K562 (cell line): ENCODE measurements around the gene ADAMTSL3. TPM values are rescaled to one million over a fixed set of nuclear protein-coding genes. Genes with fewer than 3 reads are reported as not detected.

Experiments
- ATAC-seq: fragments of 200-7000 bp; cut with Tn5 transposase; 3 replicates; pipeline ENCODE4 v1.9.1; 2020; ENCODE audit warnings: moderate library complexity
- BruUV-seq: library from RNA; stranded (reverse); fragments of 400-500 nt; replicated peaks from 2 replicates; lab custom pipeline; 2021; lab: Mats Ljungman, UMichigan
- CTCF ChIA-PET: fragments of 300-600 bp; formaldehyde crosslinking; extraction: SDS; loops from one replicate; lab custom pipeline; 2021; ENCODE audit warnings: low intra/inter-chr PET ratio; lab: Yijun Ruan, JAX
- POLR2A ChIA-PET: fragments of 300-600, 350-650 bp; sonication (Branson Sonifier 250); formaldehyde crosslinking; extraction: SDS; loops from one replicate; lab custom pipeline; 2021; ENCODE audit warnings: antibody characterized with exemption, inconsistent platforms; lab: Yijun Ruan, JAX
- DNase-seq, 4 experiments: peaks; one replicate each; pipeline versions ENCODE4 v3.0.0 to v3.0.0-alpha.2; 2011 to 2018; ENCODE audit warnings: low spot score in 3 of 4, mixed read lengths in 3 of 4; ENCODE audit errors: extremely low read depth in 1 of 4
- FAIRE-seq: peaks from 2 replicates; lab custom pipeline; 2011; peaks lifted over from hg19 to GRCh38; lab: Jason Lieb, UNC
- H2AFZ ChIP-seq: 2 replicates; pipeline ENCODE4 v1.6.0; 2011; ENCODE audit warnings: low read depth, low read length, control low read depth, inconsistent platforms
- H3K27ac ChIP-seq: fragments of 200-600 bp; 3 replicates; pipeline ENCODE4 v1.8.0; 2011; ENCODE audit warnings: low read depth, mild to moderate bottlenecking, control low read depth, inconsistent platforms, low read length, moderate library complexity, mixed read lengths; ENCODE audit errors: extremely low read depth
- H3K27me3 ChIP-seq, 2 experiments: fragments of 300-600 bp in 1 of 2; 2 replicates in 1 of 2; 3 replicates in 1 of 2; pipeline versions ENCODE4 v1.6.0 to v1.8.0; 2011; ENCODE audit warnings: inconsistent platforms in 2 of 2, low read length in 2 of 2, mild to moderate bottlenecking in 1 of 2, mixed read lengths in 1 of 2, moderate library complexity in 1 of 2; ENCODE audit not compliant: control insufficient read depth in 2 of 2, insufficient read depth in 2 of 2
- H3K36me3 ChIP-seq: fragments of 300-600 bp; 3 replicates; pipeline ENCODE4 v1.8.0; 2011; ENCODE audit warnings: mild to moderate bottlenecking, low read length, inconsistent platforms; ENCODE audit not compliant: control insufficient read depth, insufficient read depth
- H3K4me1 ChIP-seq, 2 experiments: fragments of 200-600 bp in 1 of 2; replicated peaks in 1 of 2; 2 replicates in 1 of 2; 3 replicates in 1 of 2; pipeline versions ENCODE4 v1.5.1 to v1.8.0; 2011; ENCODE audit warnings: inconsistent platforms in 2 of 2, low read length in 2 of 2, mild to moderate bottlenecking in 1 of 2, mixed read lengths in 1 of 2, moderate library complexity in 1 of 2; ENCODE audit not compliant: control insufficient read depth in 2 of 2, insufficient read depth in 2 of 2
- H3K4me2 ChIP-seq: 2 replicates; pipeline ENCODE4 v1.6.1; 2011; ENCODE audit warnings: low read length, control low read depth, inconsistent platforms, mixed read lengths; ENCODE audit not compliant: insufficient read depth
- H3K4me3 ChIP-seq: fragments of 200-600 bp; sonication (generic), shearing (Covaris generic); 2 replicates; pipeline ENCODE4 v1.5.1; 2016; ENCODE audit warnings: control low read depth, inconsistent platforms
- H3K79me2 ChIP-seq: fragments of 200-600 bp; 3 replicates; pipeline ENCODE4 v1.8.0; 2011; ENCODE audit warnings: low read length, inconsistent platforms; ENCODE audit not compliant: control insufficient read depth, insufficient read depth
- H3K9ac ChIP-seq, 2 experiments: 2 replicates each; pipeline versions ENCODE4 v1.6.0 to v1.6.1; 2011; ENCODE audit warnings: low read depth in 2 of 2, low read length in 2 of 2, control low read depth in 1 of 2, inconsistent platforms in 1 of 2, mild to moderate bottlenecking in 1 of 2, mixed read lengths in 1 of 2; ENCODE audit not compliant: insufficient read depth in 1 of 2
- H3K9me1 ChIP-seq: one replicate; pipeline ENCODE4 v1.6.0; 2011; ENCODE audit warnings: inconsistent platforms, mild to moderate bottlenecking, low read length, moderate library complexity; ENCODE audit not compliant: control insufficient read depth, insufficient read depth
- H3K9me3 ChIP-seq: replicated peaks from 2 replicates; pipeline ENCODE4 v1.5.1; 2011; ENCODE audit warnings: low read depth, low read length, inconsistent platforms; ENCODE audit not compliant: control insufficient read depth, insufficient read depth
- H4K20me1 ChIP-seq: replicated peaks from 2 replicates; pipeline ENCODE4 v1.6.1; 2011; ENCODE audit warnings: low read length, inconsistent platforms, mixed read lengths; ENCODE audit not compliant: control insufficient read depth, insufficient read depth
- DNMT1 ChIP-seq: fragments of 450-650 bp; IDR thresholded peaks from 2 replicates; pipeline ENCODE4 v1.6.1; 2016; ENCODE audit warnings: antibody characterized with exemption, mild to moderate bottlenecking
- MED1 ChIP-seq: sonication (generic); formaldehyde crosslinking; IDR thresholded peaks from 2 replicates; pipeline ENCODE4 v1.8.1; 2023; ENCODE audit warnings: missing genetic modification reagents, borderline replicate concordance
- MGA ChIP-seq: fragments of 450-650 bp; IDR thresholded peaks from 2 replicates; pipeline ENCODE4 v1.6.1; 2016; ENCODE audit warnings: mild to moderate bottlenecking, moderate library complexity
- PPARD ChIP-seq: fragments of 250-450 bp; sonication (Bioruptor Pico); IDR thresholded peaks from 2 replicates; pipeline ENCODE4 v1.8.0; 2022; ENCODE audit warnings: inconsistent platforms, mild to moderate bottlenecking, moderate library complexity
- SMC3 ChIP-seq: conservative IDR thresholded peaks from 2 replicates; pipeline ENCODE4 v1.6.1; 2011; ENCODE audit warnings: low read depth, low read length, improper control_type of control experiment; ENCODE audit not compliant: insufficient read depth
- THAP7 ChIP-seq: fragments of 250-450 bp; sonication (Bioruptor Pico); IDR thresholded peaks from 2 replicates; pipeline ENCODE4 v1.5.0; 2021
- THRA ChIP-seq: fragments of 450-650 bp; IDR thresholded peaks from 2 replicates; pipeline ENCODE4 v1.6.1; 2017; ENCODE audit warnings: mild to moderate bottlenecking, moderate library complexity
- ZNF143 ChIP-seq: sonication (generic); formaldehyde crosslinking; IDR thresholded peaks from 2 replicates; pipeline ENCODE4 v1.9.0; 2022; ENCODE audit warnings: mild to moderate bottlenecking, missing genetic modification reagents
- ZNF41 ChIP-seq: fragments of 250-450 bp; sonication (Bioruptor Pico); conservative IDR thresholded peaks from 2 replicates; pipeline ENCODE4 v1.4.0; 2020; ENCODE audit warnings: mild to moderate bottlenecking
- ZNF830 ChIP-seq: fragments of 250-450 bp; sonication (Bioruptor Pico); IDR thresholded peaks from 2 replicates; pipeline ENCODE4 v1.5.0; 2021; ENCODE audit warnings: mild to moderate bottlenecking
- WGBS: fragments of 100-300 bp; shearing (Covaris generic); methylation state at CpG from one replicate; pipeline ENCODE4 v1.1.6; 2016; ENCODE audit warnings: low coverage, mixed read lengths; ENCODE audit not compliant: insufficient coverage; ENCODE audit errors: missing lambda C conversion rate; 5-methylcytosine and 5-hydroxymethylcytosine counted together
- in situ Hi-C: fragments of 300-500 bp; cut with MboI; formaldehyde crosslinking; loops from 4 replicates; pipeline ENCODE4 v1.15.0; 2018; ENCODE audit warnings: inconsistent platforms, mixed read lengths
- intact Hi-C: fragments of 100-400 bp; cut with micrococcal nuclease; formaldehyde crosslinking; loops from 2 replicates; pipeline ENCODE4 v1.14.2; 2022
- polyA plus RNA-seq, 8 experiments: library from polyadenylated mRNA; depleted of rRNA in 4 of 8; stranded (reverse) in 5 of 8; unstranded in 3 of 8; fragments of >200 nt; fragmentation: Nextera tagmentation in 2 of 8; fragmentation: Illumina TruSeq in 1 of 8; extraction: Ambion mirVana in 2 of 8; extraction: Trizol in 1 of 8; gene quantifications; 2 replicates each; pipeline versions ENCODE4 v1.2.1 to v1.2.3, GENCODE V29; 2011 to 2014; ENCODE audit warnings: inconsistent platforms in 1 of 8, missing spikeins in 1 of 8
- total RNA-seq, 7 experiments: library from RNA; depleted of rRNA in 6 of 7; stranded (reverse); fragments of >200 nt in 6 of 7; fragmentation: Illumina TruSeq in 2 of 7; extraction: Trizol in 2 of 7; gene quantifications; 2 replicates each; pipeline versions ENCODE4 v1.2.1 to v1.2.3, GENCODE V29; 2011 to 2021; ENCODE audit warnings: low replicate concordance in 1 of 7

Gene ADAMTSL3
- total and polyA plus RNA-seq, 9 of the 15 experiments (the other 6 are each of a cell fraction or from before 2014, with no cell fraction given), result 0.01 to 0.18 (median 0.07) TPM; not detected in 3

GRCh38 chr15:83813682-83814081, 159.8 kb downstream of the ADAMTSL3 start:
- WGBS, result 0% methylated on average over 1 of the region's 1 CpG
- no peak overlapping the region for H3K27ac ChIP-seq
- H3K9me3 ChIP-seq, result no peaks in the 10 kb centered on the region
- no peaks in the 10 kb centered on the region for H3K9me1 ChIP-seq
- DNase-seq (no peak), FAIRE-seq (no peak), ATAC-seq (no peak)
- intact Hi-C loops (no loop called here), in situ Hi-C loops (no loop called here)
- H2AFZ ChIP-seq, result no peak overlapping the region
- H3K9ac ChIP-seq, result no peak overlapping the region
- H3K4me2 ChIP-seq, result no peak overlapping the region
- no peaks in the 10 kb centered on the region for H3K36me3 ChIP-seq
- H3K4me3 ChIP-seq, result no peak overlapping the region
- H4K20me1 ChIP-seq, result no peaks in the 10 kb centered on the region
- ChIA-PET POLR2A (no interaction called here), CTCF (no interaction called here)
- no peaks in the 10 kb centered on the region for H3K79me2 ChIP-seq
- no TSS peak for BruUV-seq
- no peaks in the 10 kb centered on the region; a peak in 1 of 5 replicates for H3K27me3 ChIP-seq
- H3K4me1 ChIP-seq, result no peaks in the 10 kb centered on the region
- no peak for TF ChIP-seq ZNF41
- TF ChIP-seq ZNF830 (CRISPR knock-in tag), result no peak
- TF ChIP-seq THRA, result no peak
- TF ChIP-seq ZNF143, result no peak
- TF ChIP-seq MGA, result no peak
- TF ChIP-seq MED1 (CRISPR knock-in tag), result no peak
- no peak for TF ChIP-seq THAP7 (CRISPR knock-in tag)
- TF ChIP-seq SMC3, result no peak
- TF ChIP-seq DNMT1, result no peak
- no peak for TF ChIP-seq PPARD (CRISPR knock-in tag)
